A673 (cell line): Measurements from ENCODE around the gene P3H3. TPM values are rescaled to one million over a fixed set of nuclear protein-coding genes. Genes with fewer than 3 reads are reported as not detected.
A peak's percentile ranks its signal among the peaks of the same experiment; 100 is the strongest.

Experiments used
- BruUV-seq: library from RNA; stranded (reverse); fragments of 400-500 nt; replicated peaks from 2 replicates; lab custom pipeline; 2021; lab: Mats Ljungman, UMichigan
- CTCF ChIA-PET: fragments of 300-600 bp; sonication (Branson Sonifier 250); formaldehyde crosslinking; loops from one replicate; lab custom pipeline; 2022; ENCODE audit warnings: antibody characterized with exemption; lab: Charles Lee
- POLR2A ChIA-PET: fragments of 300-600 bp; sonication (Branson Sonifier 250); formaldehyde crosslinking; loops from one replicate; lab custom pipeline; 2022; ENCODE audit warnings: antibody characterized with exemption; ENCODE audit not compliant: low non-redundant PET; lab: Charles Lee
- DNase-seq: peaks from one replicate; pipeline ENCODE4 v3.0.0-alpha.2; 2015; ENCODE audit warnings: low spot score
- H3K27ac ChIP-seq: fragments of 200-600 bp; sonication (generic); 2 replicates; pipeline ENCODE4 v1.5.1; 2016; ENCODE audit warnings: mixed run types, low read depth, mild to moderate bottlenecking, mixed read lengths, antibody characterized with exemption, low read length; ENCODE audit not compliant: poor library complexity, severe bottlenecking
- H3K27me3 ChIP-seq: fragments of 200-600 bp; sonication (generic); replicated peaks from 2 replicates; pipeline ENCODE4 v1.6.1; 2017; ENCODE audit warnings: mixed run types, low read depth, mild to moderate bottlenecking, mixed read lengths, antibody characterized with exemption, low read length; ENCODE audit not compliant: insufficient read depth, poor library complexity
- H3K36me3 ChIP-seq: fragments of 200-600 bp; sonication (generic); 2 replicates; pipeline ENCODE4 v1.6.1; 2016; ENCODE audit warnings: mixed run types, mild to moderate bottlenecking, mixed read lengths, antibody characterized with exemption, low read length; ENCODE audit not compliant: insufficient read depth, poor library complexity, severe bottlenecking
- H3K4me1 ChIP-seq: fragments of 200-600 bp; sonication (generic); 2 replicates; pipeline ENCODE4 v1.6.1; 2017; ENCODE audit warnings: mixed run types, mild to moderate bottlenecking, mixed read lengths, antibody characterized with exemption, low read length; ENCODE audit not compliant: insufficient read depth, poor library complexity, severe bottlenecking
- H3K4me3 ChIP-seq: fragments of 200-600 bp; sonication (generic); 2 replicates; pipeline ENCODE4 v1.5.1; 2016; ENCODE audit warnings: low read depth, mixed run types, mild to moderate bottlenecking, mixed read lengths, low read length; ENCODE audit not compliant: poor library complexity, severe bottlenecking
- H3K9me3 ChIP-seq: fragments of 200-600 bp; sonication (generic); 2 replicates; pipeline ENCODE4 v1.6.1; 2016; ENCODE audit warnings: mixed run types, low read depth, mild to moderate bottlenecking, mixed read lengths, antibody characterized with exemption, low read length; ENCODE audit not compliant: poor library complexity, severe bottlenecking
- CTCF ChIP-seq: fragments of 300-800, 200-600 bp; sonication (generic); conservative IDR thresholded peaks from 2 replicates; pipeline ENCODE4 v1.5.1; 2017; ENCODE audit warnings: low read depth, mild to moderate bottlenecking, antibody characterized with exemption, low read length, moderate library complexity, mixed read lengths
- EZH2 ChIP-seq: fragments of 200-600 bp; sonication (generic); IDR thresholded peaks from 2 replicates; pipeline ENCODE4 v1.6.1; 2017; ENCODE audit warnings: borderline replicate concordance, low read depth, mild to moderate bottlenecking, mixed read lengths, antibody characterized with exemption, low read length; ENCODE audit not compliant: poor library complexity, severe bottlenecking
- intact Hi-C: fragments of 100-400 bp; cut with micrococcal nuclease; formaldehyde crosslinking; loops from one replicate; pipeline ENCODE4 v1.10.0; 2022; ENCODE audit not compliant: unreplicated experiment
- total RNA-seq: library from RNA; stranded (reverse); gene quantifications from 2 replicates; pipeline ENCODE4 v1.2.3, GENCODE V29; 2021

P3H3 gene
- total RNA-seq, 1 experiment from 2014 or later = 45.3 TPM

DNA sequence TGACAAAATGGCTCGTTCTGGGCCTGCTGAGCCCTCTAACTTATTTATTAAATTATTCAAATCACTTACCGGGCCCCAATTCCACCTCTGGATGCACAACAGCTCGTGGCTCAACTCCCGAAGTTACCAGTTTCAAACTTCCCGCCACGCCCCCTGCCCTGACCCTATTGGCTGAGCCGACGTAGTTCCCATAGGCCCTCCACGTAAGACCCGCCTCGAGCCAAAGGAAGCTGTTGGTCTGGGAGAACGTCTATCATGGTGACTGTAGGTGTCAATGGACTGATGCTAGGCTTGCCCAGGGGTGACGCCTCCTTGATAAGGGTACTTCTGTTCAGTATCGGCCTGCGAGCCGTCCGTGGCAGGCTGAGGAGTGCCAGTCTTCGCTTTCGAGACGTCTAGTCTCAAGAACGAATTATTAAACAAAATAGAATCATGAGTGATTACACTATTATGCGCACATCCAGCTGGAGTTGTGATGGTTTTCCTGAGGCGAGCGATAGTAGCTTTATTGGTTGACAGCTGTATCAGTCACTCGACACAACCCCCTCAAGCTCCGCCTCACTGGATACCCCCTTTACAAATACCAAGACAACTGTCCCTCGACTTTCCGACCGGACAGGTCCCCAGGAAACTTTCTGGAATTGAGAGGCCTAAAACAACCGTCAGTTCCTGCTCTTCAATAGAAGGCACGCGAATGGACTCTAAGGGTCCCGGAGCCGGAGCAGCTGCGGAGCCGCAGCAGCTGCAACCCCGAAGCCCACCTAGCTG, 23.1 kb downstream of the P3H3 start, which contains the start of gene CDCA3:
TSS of gene CDCA3 (minus strand) at position 134 of the 768 bp plus-strand sequence. CDS start 334 bp downstream, outside the sequence.
- Histone ChIP-seq H3K9me3 (no peaks in the 10 kb centered on the region), H3K36me3 (peaks cover 48% of the 10 kb centered on the region), H3K27me3 (no peaks in the 10 kb centered on the region), H3K4me3 (peak within 1 kb of the TSS; percentile 67), H3K4me1 (peaks cover 24% of the 10 kb centered on the region), H3K27ac (peak within 1 kb of the TSS; percentile 81)
- TF ChIP-seq EZH2 (no peak), CTCF (no peak)
- POLR2A ChIA-PET = interaction anchor here (0.5 to 1.4 kb wide), 5 partner anchors 10 to 1085 kb away, joined by 3 to 7 read pairs (median 5); no protein-coding TSS in a partner anchor
- peak; percentile 99 for DNase-seq
- no TSS peak for BruUV-seq
- intact Hi-C loops = no loop called here
- CTCF ChIA-PET = interaction anchor here (0.5 to 2.9 kb wide), 5 partner anchors 18 to 162 kb away, joined by 3 to 13 read pairs (median 4); partner anchors contain the start of genes PTMS, SPSB2 and ZNF384

- H3K27me3 ChIP-seq = no peaks in the 10 kb centered on the region
- no peaks in the 10 kb centered on the region for H3K9me3 ChIP-seq
- TSS peak; percentile 68 for BruUV-seq
- ChIA-PET POLR2A (interaction anchor here (0.6 to 1.4 kb wide), 5 partner anchors 9 to 170 kb away, joined by 3 to 9 read pairs (median 5); partner anchors contain the start of genes C12orf57, RNU7-1 and TPI1), CTCF (interaction anchor here (0.5 to 2.9 kb wide), 6 partner anchors 17 to 163 kb away, joined by 3 to 13 read pairs (median 4); partner anchors contain the start of genes SPSB2 and ZNF384)
- H3K4me3 ChIP-seq = peak within 1 kb of the TSS; percentile 67
- peaks cover 24% of the 10 kb centered on the region for H3K4me1 ChIP-seq
- H3K36me3 ChIP-seq = peaks cover 48% of the 10 kb centered on the region
- intact Hi-C loops = loop anchor here (2.0 kb wide), 1 partner anchor 15 kb away; the partner anchor contains the start of gene TPI1
- peak within 1 kb of the TSS; percentile 81 for H3K27ac ChIP-seq
- DNase-seq = peak; percentile 100
- TF ChIP-seq EZH2 = no peak
- no peak for TF ChIP-seq CTCF
These were observed 23.9 kb downstream of the P3H3 start, which contains the start of gene USP5 for GRCh38 chr12:6851921-6852650. Gene USP5, plus strand, starts transcription at chr12:6852150. Its CDS starts 30 bp downstream, at chr12:6852180.
